IPS-18a (cell line): Measurements from ENCODE around the gene C2orf72.
"Not testable (repeated sequence)": the region's sequence is repeated elsewhere in the genome, so short reads cannot be mapped to it uniquely, and the experiment has no call there.

Experiments
- H3K27ac ChIP-seq: one replicate; pipeline ENCODE4 v1.5.1; 2013; ENCODE audit warnings: low read length
- H3K27me3 ChIP-seq: one replicate; pipeline ENCODE4 v1.6.1; 2013; ENCODE audit warnings: mild to moderate bottlenecking, low read length; ENCODE audit not compliant: control insufficient read depth, insufficient read depth
- H3K36me3 ChIP-seq: one replicate; pipeline ENCODE4 v1.6.1; 2013; ENCODE audit warnings: low read depth, low read length; ENCODE audit not compliant: control insufficient read depth
- H3K4me1 ChIP-seq: one replicate; pipeline ENCODE4 v1.6.1; 2013; ENCODE audit warnings: low read depth, low read length; ENCODE audit not compliant: control insufficient read depth
- H3K4me3 ChIP-seq: one replicate; pipeline ENCODE4 v1.5.1; 2013; ENCODE audit warnings: low read length
- H3K9ac ChIP-seq: one replicate; pipeline ENCODE4 v1.6.1; 2013; ENCODE audit warnings: mild to moderate bottlenecking, low read length, moderate library complexity
- H3K9me3 ChIP-seq: one replicate; pipeline ENCODE4 v1.6.1; 2013; ENCODE audit warnings: low read depth, low read length; ENCODE audit not compliant: control insufficient read depth

The C2orf72 gene

GRCh38 chr2:231062776-231063175 is 25.5 kb downstream of the C2orf72 start:
- Histone ChIP-seq H3K4me3 (no peak overlapping the region), H3K9ac (no peak overlapping the region), H3K4me1 (peaks cover 5% of the 10 kb centered on the region), H3K27me3 (no peaks in the 10 kb centered on the region), H3K9me3 (no peaks in the 10 kb centered on the region), H3K27ac (no peak overlapping the region), H3K36me3 (peaks cover 63% of the 10 kb centered on the region)

DNA sequence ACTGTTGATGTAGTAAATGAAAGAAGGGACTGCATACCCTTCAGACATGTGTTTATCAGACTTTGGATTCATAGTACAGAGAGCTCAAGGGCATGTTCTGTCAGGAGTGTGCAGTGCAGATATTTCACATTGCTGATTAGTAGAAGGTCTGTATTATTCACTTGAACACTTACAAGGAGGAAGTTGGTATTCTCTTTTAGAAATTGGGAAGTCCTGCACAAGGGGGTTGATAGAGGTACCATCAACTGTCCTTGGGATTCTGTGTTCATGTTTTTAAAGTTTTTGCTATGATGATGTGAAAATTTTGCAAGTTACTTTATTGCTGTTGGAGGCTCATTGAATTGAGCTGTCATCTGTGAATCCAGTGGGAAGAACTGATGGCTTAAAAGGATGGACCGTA is 26.0 kb downstream of the C2orf72 start:
- H3K9ac ChIP-seq, result no peak overlapping the region
- no peaks in the 10 kb centered on the region for H3K27me3 ChIP-seq
- peaks cover 68% of the 10 kb centered on the region for H3K36me3 ChIP-seq
- H3K4me3 ChIP-seq, result no peak overlapping the region
- H3K4me1 ChIP-seq, result no peaks in the 10 kb centered on the region
- H3K9me3 ChIP-seq, result no peaks in the 10 kb centered on the region
- H3K27ac ChIP-seq, result no peak overlapping the region

- no peak overlapping the region for H3K27ac ChIP-seq
- H3K36me3 ChIP-seq, result peaks cover 93% of the 10 kb centered on the region
- H3K9ac ChIP-seq, result no peak overlapping the region
- no peaks in the 10 kb centered on the region for H3K9me3 ChIP-seq
- H3K27me3 ChIP-seq, result no peaks in the 10 kb centered on the region
- H3K4me3 ChIP-seq, result no peak overlapping the region
- no peaks in the 10 kb centered on the region for H3K4me1 ChIP-seq
Observed at GRCh38 chr2:231065966-231066365, 28.6 kb downstream of the C2orf72 start.

DNA sequence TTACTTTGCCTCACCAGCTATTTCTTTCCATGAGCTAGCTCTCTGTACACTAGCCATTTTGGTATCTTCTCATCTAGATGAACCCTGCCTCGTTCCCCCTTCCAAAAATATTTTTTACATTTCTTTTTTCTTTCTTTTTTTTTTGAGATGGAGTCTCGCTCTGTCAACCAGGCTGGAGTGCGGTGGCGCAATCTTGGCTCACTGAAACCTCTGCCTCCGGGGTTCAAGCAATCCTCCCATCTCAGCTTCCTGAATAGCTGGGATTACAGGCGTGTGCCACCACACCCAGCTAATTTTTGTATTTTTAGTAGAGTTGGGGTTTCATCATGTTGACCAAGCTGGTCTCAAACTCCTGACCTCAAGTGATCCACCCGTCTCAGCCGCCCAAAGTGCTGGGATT is 30.2 kb downstream of the C2orf72 start:
- H3K4me1 ChIP-seq, H3K9me3 ChIP-seq, H3K27me3 ChIP-seq, H3K27ac ChIP-seq, H3K4me3 ChIP-seq, H3K9ac ChIP-seq: not testable (repeated sequence)
- H3K36me3 ChIP-seq, result peaks cover 93% of the 10 kb centered on the region

GRCh38 chr2:231068525-231069222 is 31.4 kb downstream of the C2orf72 start:
- no peak overlapping the region for H3K4me3 ChIP-seq
- peaks cover 92% of the 10 kb centered on the region for H3K36me3 ChIP-seq
- H3K9me3 ChIP-seq, result no peaks in the 10 kb centered on the region
- H3K9ac ChIP-seq, result no peak overlapping the region
- H3K27ac ChIP-seq, result no peak overlapping the region
- H3K27me3 ChIP-seq, result no peaks in the 10 kb centered on the region
- H3K4me1 ChIP-seq, result no peaks in the 10 kb centered on the region

DNA sequence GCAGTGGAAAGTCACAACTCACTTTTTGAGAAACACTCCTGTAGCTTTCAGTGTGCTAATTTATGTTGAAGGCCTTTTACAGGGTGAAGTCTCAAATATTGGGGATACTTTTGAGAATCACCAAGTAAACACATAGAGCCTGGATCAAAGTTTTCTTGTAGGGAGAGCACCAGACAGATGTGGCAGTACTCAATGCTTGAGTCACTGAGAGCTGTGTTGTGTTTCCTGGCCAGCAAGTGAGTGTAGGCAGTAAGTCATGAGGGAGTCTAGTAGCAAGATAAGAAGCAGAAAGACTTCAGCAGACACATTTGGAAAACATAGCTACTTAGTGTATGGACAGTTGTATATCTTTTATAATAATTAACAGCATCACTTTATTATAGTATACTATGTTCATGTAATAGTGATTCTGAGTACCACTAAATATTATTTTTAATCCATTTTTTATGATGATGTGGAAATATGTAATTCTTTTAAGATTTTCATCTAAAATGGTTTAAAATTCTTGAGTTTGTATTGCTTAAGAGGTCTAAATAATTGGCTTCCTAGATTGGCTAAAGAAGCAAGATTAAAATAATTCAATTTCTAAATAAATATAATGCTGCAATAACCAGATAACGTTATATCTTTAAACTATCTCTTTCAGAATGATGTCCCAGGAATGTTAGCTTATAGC is 32.2 kb downstream of the C2orf72 start:
- Histone ChIP-seq H3K36me3 (peaks cover 84% of the 10 kb centered on the region), H3K9ac (no peak overlapping the region), H3K9me3 (no peaks in the 10 kb centered on the region), H3K4me1 (no peaks in the 10 kb centered on the region), H3K4me3 (no peak overlapping the region), H3K27ac (no peak overlapping the region), H3K27me3 (no peaks in the 10 kb centered on the region)

- Histone ChIP-seq H3K27me3 (no peaks in the 10 kb centered on the region), H3K27ac (no peak overlapping the region), H3K9me3 (no peaks in the 10 kb centered on the region), H3K4me3 (no peak overlapping the region), H3K4me1 (no peaks in the 10 kb centered on the region), H3K9ac (no peak overlapping the region), H3K36me3 (peaks cover 91% of the 10 kb centered on the region)
Observed at GRCh38 chr2:231084565-231084964, 47.2 kb downstream of the C2orf72 start.

GRCh38 chr2:231088754-231089153 is 51.4 kb downstream of the C2orf72 start:
- H3K36me3 ChIP-seq, result peaks cover 74% of the 10 kb centered on the region
- H3K9ac ChIP-seq, result no peak overlapping the region
- H3K9me3 ChIP-seq, result no peaks in the 10 kb centered on the region
- H3K4me1 ChIP-seq, result no peaks in the 10 kb centered on the region
- no peak overlapping the region for H3K4me3 ChIP-seq
- no peaks in the 10 kb centered on the region for H3K27me3 ChIP-seq
- H3K27ac ChIP-seq, result no peak overlapping the region

GRCh38 chr2:231093933-231094332 is 56.6 kb downstream of the C2orf72 start:
- Histone ChIP-seq H3K9me3 (no peaks in the 10 kb centered on the region), H3K27ac (no peak overlapping the region), H3K4me3 (no peak overlapping the region), H3K27me3 (no peaks in the 10 kb centered on the region), H3K36me3 (peaks cover 28% of the 10 kb centered on the region), H3K4me1 (peaks cover 4% of the 10 kb centered on the region), H3K9ac (no peak overlapping the region)

DNA sequence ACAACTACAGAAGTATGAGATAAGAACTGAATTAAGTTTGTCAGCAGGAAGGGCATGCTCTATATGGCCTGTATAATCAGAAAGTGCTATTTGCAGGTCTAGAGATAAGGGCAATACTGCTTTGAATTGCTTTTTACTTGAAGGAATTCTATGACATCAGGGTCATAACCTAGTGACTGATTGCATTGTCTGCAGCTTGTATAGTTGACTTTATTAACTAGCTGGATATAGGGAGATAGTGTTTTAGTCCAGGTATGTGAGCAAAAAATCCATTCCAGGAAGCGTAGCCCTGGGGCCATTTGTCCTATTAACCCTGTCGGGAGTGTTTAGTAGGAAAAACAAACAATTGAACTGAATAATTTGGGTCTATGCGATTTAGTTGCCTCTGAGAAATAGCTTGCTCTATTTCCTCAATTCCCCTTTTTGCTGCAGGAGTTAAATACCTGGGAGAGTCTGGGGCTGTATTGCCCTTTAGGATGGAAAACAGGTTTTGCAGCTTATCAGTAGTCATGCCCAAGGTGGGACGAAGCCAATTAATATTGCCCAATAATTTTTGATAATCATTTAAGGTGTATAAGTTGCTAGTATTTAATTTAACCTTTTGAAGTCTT is 57.5 kb downstream of the C2orf72 start:
- Histone ChIP-seq H3K27ac (no peak overlapping the region), H3K4me1 (peaks cover 7% of the 10 kb centered on the region), H3K9me3 (no peaks in the 10 kb centered on the region), H3K27me3 (no peaks in the 10 kb centered on the region), H3K4me3 (no peak overlapping the region), H3K9ac (no peak overlapping the region), H3K36me3 (peaks cover 22% of the 10 kb centered on the region)
